NB4 (cell line): ENCODE measurements around the gene ZDHHC11.

Source experiments
- DNase-seq: peaks from one replicate; pipeline ENCODE4 v3.0.0; 2010; ENCODE audit warnings: low read depth
- H3K4me3 ChIP-seq: one replicate; pipeline ENCODE4 v1.5.1; 2011; ENCODE audit warnings: mild to moderate bottlenecking, low read depth, low read length, moderate library complexity
- CTCF ChIP-seq: IDR thresholded peaks from one replicate; pipeline ENCODE4 v1.5.1; 2012; ENCODE audit warnings: low read depth, low read length
- MAX ChIP-seq: IDR thresholded peaks from 2 replicates; pipeline ENCODE4 v1.6.1; 2011; ENCODE audit warnings: low read depth, low read length
- MYC ChIP-seq: IDR thresholded peaks from 2 replicates; pipeline ENCODE4 v1.6.1; 2011; ENCODE audit warnings: low read depth, low read length
- POLR2A ChIP-seq: IDR thresholded peaks from 2 replicates; pipeline ENCODE4 v1.6.1; 2011; ENCODE audit warnings: mild to moderate bottlenecking; ENCODE audit not compliant: insufficient read length; ENCODE audit errors: extremely low read depth

The ZDHHC11 gene

GRCh38 chr5:761854-762710 is 88.7 kb downstream of the ZDHHC11 start:
- H3K4me3 ChIP-seq, result no peak overlapping the region
- TF ChIP-seq MAX (no peak), MYC (no peak), CTCF (no peak), POLR2A (no peak)
- DNase-seq, result no peak

GRCh38 chr5:761059-761771 is 89.6 kb downstream of the ZDHHC11 start:
- DNase-seq, result no peak

GRCh38 chr5:760363-761058 is 90.3 kb downstream of the ZDHHC11 start:
- TF ChIP-seq MYC (no peak), MAX (no peak), CTCF (no peak), POLR2A (no peak)
- no peak for DNase-seq
- H3K4me3 ChIP-seq, result no peak overlapping the region

More at GRCh38 chr5:761059-761771, 89.6 kb downstream of the ZDHHC11 start:
- no peak for TF ChIP-seq POLR2A
- TF ChIP-seq CTCF, result no peak
- TF ChIP-seq MAX, result no peak; the same call in 1 of the 2 replicates
- TF ChIP-seq MYC, result no peak
- no peak overlapping the region for H3K4me3 ChIP-seq

- TF ChIP-seq MYC, result no peak
- no peak for TF ChIP-seq CTCF
- no peak overlapping the region for H3K4me3 ChIP-seq
- DNase-seq, result no peak
These were observed 90.9 kb downstream of the ZDHHC11 start for GRCh38 chr5:759781-760362.

- no peak overlapping the region for H3K4me3 ChIP-seq
These were observed 91.6 kb downstream of the ZDHHC11 start for GRCh38 chr5:759111-759751.

More at GRCh38 chr5:759111-759751, 91.6 kb downstream of the ZDHHC11 start:
- no peak for DNase-seq
- no peak for TF ChIP-seq CTCF
- TF ChIP-seq MAX, result no peak
- no peak for TF ChIP-seq MYC
- no peak for TF ChIP-seq POLR2A
